Lung (tissue), 12 donors: ENCODE data around the gene ITGB8. TPM values are rescaled to one million over a fixed set of nuclear protein-coding genes. Genes with fewer than 3 reads are reported as not detected.
"Not testable (repeated sequence)": the region's sequence is repeated elsewhere in the genome, so short reads cannot be mapped to it uniquely, and the experiment has no call there.

Source experiments
- ATAC-seq: fragments of 200-7000 bp; cut with Tn5 transposase; one replicate; pipeline ENCODE4 v1.9.1; 2020; ENCODE audit warnings: moderate number of reproducible peaks; ENCODE audit not compliant: insufficient read depth, low FRiP score
- DNase-seq, 3 donors: peaks; one replicate each; pipeline ENCODE4 v3.0.0-alpha.2; 2013 to 2017
- H3K27ac ChIP-seq, 2 donors: one replicate each; pipeline ENCODE4 v1.5.1; 2013; ENCODE audit warnings: mild to moderate bottlenecking in 2 of 2, moderate library complexity in 2 of 2, control low read depth in 1 of 2, inconsistent platforms in 1 of 2, low read depth in 1 of 2, low read length in 1 of 2
- H3K27me3 ChIP-seq, 3 donors: one replicate each; pipeline ENCODE4 v1.5.1; 2013; ENCODE audit warnings: low read length in 2 of 3; ENCODE audit not compliant: control insufficient read depth in 3 of 3, insufficient read depth in 3 of 3
- H3K36me3 ChIP-seq, 4 donors: one replicate each; pipeline ENCODE4 v1.5.1; 2013; ENCODE audit warnings: low read length in 4 of 4, mild to moderate bottlenecking in 1 of 4, moderate library complexity in 1 of 4; ENCODE audit not compliant: control insufficient read depth in 4 of 4, insufficient read depth in 4 of 4
- H3K4me1 ChIP-seq, 5 donors: one replicate each; pipeline ENCODE4 v1.5.1; 2013; ENCODE audit warnings: low read length in 5 of 5, mild to moderate bottlenecking in 2 of 5, moderate library complexity in 1 of 5; ENCODE audit not compliant: control insufficient read depth in 5 of 5, insufficient read depth in 5 of 5
- H3K4me3 ChIP-seq: one replicate; pipeline ENCODE4 v1.5.1; 2013; ENCODE audit warnings: mild to moderate bottlenecking, control low read depth, moderate library complexity
- H3K9ac ChIP-seq, 2 donors: one replicate each; pipeline ENCODE4 v1.5.1; 2013; ENCODE audit warnings: low read length in 2 of 2, control low read depth in 1 of 2; ENCODE audit not compliant: insufficient read depth in 1 of 2
- H3K9me3 ChIP-seq, 4 donors: one replicate each; pipeline ENCODE4 v1.5.1; 2013; ENCODE audit warnings: low read length in 3 of 4, mild to moderate bottlenecking in 1 of 4, moderate library complexity in 1 of 4; ENCODE audit not compliant: control insufficient read depth in 4 of 4, insufficient read depth in 3 of 4
- WGBS, 2 donors: extraction: QIAGEN DNeasy Blood & Tissue Kit; methylation state at CpG; one replicate each; pipeline ENCODE4 v1.1.7; 2013; 5-methylcytosine and 5-hydroxymethylcytosine counted together
- polyA plus RNA-seq, 2 donors: library from polyadenylated mRNA; stranded (reverse); fragments of 200-250 nt; gene quantifications; one replicate each; pipeline ENCODE4 v1.2.1, GENCODE V29; 2013
- total RNA-seq, 2 donors: library from RNA; depleted of rRNA in 1 of 2; stranded (reverse); fragments of >200 nt in 1 of 2; gene quantifications; one replicate each; pipeline ENCODE4 v1.2.1, GENCODE V29; 2014 to 2021
- TF ChIP-seq, protein P1 (sequence below): IDR thresholded peaks from 2 replicates; pipeline ENCODE4 v1.5.1; 2012; ENCODE audit warnings: mild to moderate bottlenecking; ENCODE audit errors: control extremely low read depth, extremely low read depth
- donor health status: control.
- donor health status: control.
- donor health status: Bipolar disorder and iron deficiency.
- donor health status: healthy.
- donor health status: DM: yes; HTN: yes; CAD: no.

The ITGB8 gene
- total and polyA plus RNA-seq, 4 donors, result 1.5 to 29.7 (median 15.2) TPM

DNA sequence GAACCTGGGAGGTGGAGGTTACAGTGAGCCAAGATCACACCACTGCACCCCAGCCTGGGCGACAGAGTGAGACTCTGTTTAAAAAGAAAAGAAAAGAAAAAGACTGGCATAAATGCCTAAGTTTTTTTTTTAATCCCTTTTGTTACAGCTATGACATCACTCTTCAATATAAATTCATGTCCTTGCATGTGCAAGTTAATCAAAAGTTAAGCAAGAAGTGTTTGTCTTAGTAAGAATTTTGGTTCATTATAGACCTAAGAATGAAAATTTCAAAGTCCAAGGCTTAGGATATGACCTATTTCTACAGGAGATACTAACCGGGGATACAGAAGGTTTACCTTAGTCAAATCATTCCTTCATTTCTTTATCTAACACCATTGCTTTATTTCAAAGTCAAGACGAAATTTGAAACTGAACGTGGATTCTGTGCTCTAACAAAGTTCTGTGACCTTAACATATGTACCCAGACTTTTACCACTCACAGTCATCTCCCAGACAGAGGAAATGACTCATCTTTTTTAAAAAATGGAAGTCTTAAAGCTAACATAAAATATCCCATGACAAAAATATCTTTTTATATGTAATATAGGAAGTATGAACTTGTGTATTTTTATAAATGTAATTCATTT, 29.3 kb upstream of the ITGB8 start:
- ATAC-seq (no peak), DNase-seq (no peak)
- peaks cover 0 to 2% (median 0%) of the 10 kb centered on the region in 4 donors for H3K9me3 ChIP-seq
- no peaks in the 10 kb centered on the region for H3K27me3 ChIP-seq
- no peak overlapping the region for H3K4me3 ChIP-seq
- WGBS, 2 donors, result 51 to 70% methylated on average over 4 of the region's 4 CpGs
- H3K9ac ChIP-seq, result no peak overlapping the region
- peaks cover 0 to 4% (median 0%) of the 10 kb centered on the region in 5 donors for H3K4me1 ChIP-seq
- no peak overlapping the region for H3K27ac ChIP-seq
- TF ChIP-seq, protein P1, sequence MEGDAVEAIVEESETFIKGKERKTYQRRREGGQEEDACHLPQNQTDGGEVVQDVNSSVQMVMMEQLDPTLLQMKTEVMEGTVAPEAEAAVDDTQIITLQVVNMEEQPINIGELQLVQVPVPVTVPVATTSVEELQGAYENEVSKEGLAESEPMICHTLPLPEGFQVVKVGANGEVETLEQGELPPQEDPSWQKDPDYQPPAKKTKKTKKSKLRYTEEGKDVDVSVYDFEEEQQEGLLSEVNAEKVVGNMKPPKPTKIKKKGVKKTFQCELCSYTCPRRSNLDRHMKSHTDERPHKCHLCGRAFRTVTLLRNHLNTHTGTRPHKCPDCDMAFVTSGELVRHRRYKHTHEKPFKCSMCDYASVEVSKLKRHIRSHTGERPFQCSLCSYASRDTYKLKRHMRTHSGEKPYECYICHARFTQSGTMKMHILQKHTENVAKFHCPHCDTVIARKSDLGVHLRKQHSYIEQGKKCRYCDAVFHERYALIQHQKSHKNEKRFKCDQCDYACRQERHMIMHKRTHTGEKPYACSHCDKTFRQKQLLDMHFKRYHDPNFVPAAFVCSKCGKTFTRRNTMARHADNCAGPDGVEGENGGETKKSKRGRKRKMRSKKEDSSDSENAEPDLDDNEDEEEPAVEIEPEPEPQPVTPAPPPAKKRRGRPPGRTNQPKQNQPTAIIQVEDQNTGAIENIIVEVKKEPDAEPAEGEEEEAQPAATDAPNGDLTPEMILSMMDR, result no peak
- no peaks in the 10 kb centered on the region for H3K36me3 ChIP-seq

DNA sequence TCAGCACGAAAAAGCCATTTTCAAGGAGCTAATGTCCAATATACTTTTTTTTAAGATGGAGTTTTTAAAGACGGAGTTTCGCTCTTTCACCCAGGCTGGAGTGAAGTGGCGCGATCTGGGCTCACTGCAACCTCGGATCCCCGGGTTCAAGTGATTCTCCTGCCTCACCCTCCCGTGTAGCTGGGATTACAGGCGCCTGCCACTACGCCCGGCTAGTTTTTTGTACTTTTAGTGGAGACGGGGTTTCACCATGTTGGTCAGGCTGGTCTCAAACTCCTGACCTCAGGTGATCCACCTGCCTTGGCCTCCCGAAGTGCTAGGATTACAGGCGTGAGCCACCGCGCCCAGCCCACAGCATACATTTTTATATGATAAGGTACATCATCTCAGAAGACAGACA, 28.4 kb upstream of the ITGB8 start:
- H3K27ac ChIP-seq, H3K9ac ChIP-seq, H3K36me3 ChIP-seq, H3K27me3 ChIP-seq, ATAC-seq, H3K4me1 ChIP-seq, H3K9me3 ChIP-seq, DNase-seq, H3K4me3 ChIP-seq: not testable (repeated sequence)
- 95 to 98% methylated on average over 16 of the region's 16 CpGs for WGBS, 2 donors

GRCh38 chr7:20302891-20303290, 27.8 kb upstream of the ITGB8 start:
- no peak for DNase-seq
- H3K4me3 ChIP-seq, result no peak overlapping the region
- 58 to 61% methylated on average over 1 of the region's 1 CpG for whole genome bisulfite sequencing, 2 donors
- H3K36me3 ChIP-seq, result no peaks in the 10 kb centered on the region
- ATAC-seq, result no peak
- no peaks in the 10 kb centered on the region for H3K27me3 ChIP-seq
- H3K27ac ChIP-seq, result no peak overlapping the region
- H3K9me3 ChIP-seq, result no peaks in the 10 kb centered on the region
- peaks cover 0 to 4% (median 0%) of the 10 kb centered on the region in 5 donors for H3K4me1 ChIP-seq
- no peak overlapping the region for H3K9ac ChIP-seq
- TF ChIP-seq, protein P1, result no peak

- DNase-seq (no peak), ATAC-seq (peak; percentile 58)
- TF ChIP-seq, protein P1, result no peak
- Histone ChIP-seq H3K4me3 (no peak overlapping the region), H3K4me1 (peaks cover 0 to 4% (median 0%) of the 10 kb centered on the region in 5 donors), H3K9me3 (no peaks in the 10 kb centered on the region), H3K36me3 (no peaks in the 10 kb centered on the region), H3K27ac (no peak overlapping the region), H3K27me3 (no peaks in the 10 kb centered on the region), H3K9ac (no peak overlapping the region)
- 60 to 77% methylated on average over 4 of the region's 4 CpGs for WGBS, 2 donors
Observed at GRCh38 chr7:20304366-20304765, 26.3 kb upstream of the ITGB8 start.
